HS-5 (cell line): ENCODE data around the gene SPRED2.

ENCODE experiments used
- DNase-seq: peaks from one replicate; pipeline ENCODE4 v3.0.0-alpha.2; 2012; ENCODE audit warnings: low read depth

SPRED2 gene

GRCh38 chr2:65413610-65414009 is 18.8 kb downstream of the SPRED2 start:
- DNase-seq: no peak

- DNase-seq: no peak
These were observed 19.3 kb downstream of the SPRED2 start for GRCh38 chr2:65413106-65413505.

GRCh38 chr2:65411056-65411795 is 21.2 kb downstream of the SPRED2 start:
- no peak for DNase-seq

- DNase-seq: no peak
These were observed 23.4 kb downstream of the SPRED2 start for GRCh38 chr2:65409045-65409444.

- no peak for DNase-seq
These were observed 25.2 kb downstream of the SPRED2 start for GRCh38 chr2:65407240-65407639.

GRCh38 chr2:65404988-65405697 is 27.3 kb downstream of the SPRED2 start:
- DNase-seq: no peak

GRCh38 chr2:65403529-65403915 is 28.9 kb downstream of the SPRED2 start:
- DNase-seq: no peak

GRCh38 chr2:65402780-65403528 is 29.4 kb downstream of the SPRED2 start:
- no peak for DNase-seq

GRCh38 chr2:65402323-65402722 is 30.1 kb downstream of the SPRED2 start:
- no peak for DNase-seq

- DNase-seq: no peak
These were observed 35.3 kb downstream of the SPRED2 start for GRCh38 chr2:65397122-65397521.

- no peak for DNase-seq
These were observed 35.9 kb downstream of the SPRED2 start for GRCh38 chr2:65396348-65397026.

GRCh38 chr2:65395621-65396347 is 36.6 kb downstream of the SPRED2 start:
- no peak for DNase-seq

GRCh38 chr2:65393743-65394422 is 38.5 kb downstream of the SPRED2 start:
- no peak for DNase-seq

- no peak for DNase-seq
These were observed 39.4 kb downstream of the SPRED2 start for GRCh38 chr2:65393046-65393445.

GRCh38 chr2:65392609-65393008 is 39.8 kb downstream of the SPRED2 start:
- DNase-seq: no peak

- no peak for DNase-seq
These were observed 42.3 kb downstream of the SPRED2 start for GRCh38 chr2:65390134-65390533.

GRCh38 chr2:65389476-65389875 is 42.9 kb downstream of the SPRED2 start:
- DNase-seq: no peak

- DNase-seq: no peak
These were observed 43.6 kb downstream of the SPRED2 start for GRCh38 chr2:65388596-65389390.

- no peak for DNase-seq
These were observed 44.3 kb downstream of the SPRED2 start for GRCh38 chr2:65388051-65388531.

GRCh38 chr2:65386989-65387388 is 45.4 kb downstream of the SPRED2 start:
- no peak for DNase-seq
